ENCODE results near the gene HEY2.
A peak's percentile ranks its signal among the peaks of the same experiment; 100 is the strongest.
"Not testable (repeated sequence)": the region's sequence is repeated elsewhere in the genome, so short reads cannot be mapped to it uniquely, and the experiment has no call there.

The HEY2 gene

GRCh38 chr6:125797120-125797885, 47.9 kb downstream of the HEY2 start:
- no peak for DNase-seq

GRCh38 chr6:125797886-125798444, 48.5 kb downstream of the HEY2 start:
- no peak for DNase-seq

GRCh38 chr6:125798734-125799508, 49.5 kb downstream of the HEY2 start:
- peak; percentile 54 for DNase-seq

- DNase-seq: no peak
These were observed 53.0 kb downstream of the HEY2 start for GRCh38 chr6:125802383-125802782.

GRCh38 chr6:125802943-125803377, 53.5 kb downstream of the HEY2 start:
- no peak for DNase-seq

- DNase-seq: no peak
These were observed 54.8 kb downstream of the HEY2 start for GRCh38 chr6:125804264-125804663.

GRCh38 chr6:125804866-125805425, 55.5 kb downstream of the HEY2 start:
- not testable (repeated sequence) for DNase-seq

DNA sequence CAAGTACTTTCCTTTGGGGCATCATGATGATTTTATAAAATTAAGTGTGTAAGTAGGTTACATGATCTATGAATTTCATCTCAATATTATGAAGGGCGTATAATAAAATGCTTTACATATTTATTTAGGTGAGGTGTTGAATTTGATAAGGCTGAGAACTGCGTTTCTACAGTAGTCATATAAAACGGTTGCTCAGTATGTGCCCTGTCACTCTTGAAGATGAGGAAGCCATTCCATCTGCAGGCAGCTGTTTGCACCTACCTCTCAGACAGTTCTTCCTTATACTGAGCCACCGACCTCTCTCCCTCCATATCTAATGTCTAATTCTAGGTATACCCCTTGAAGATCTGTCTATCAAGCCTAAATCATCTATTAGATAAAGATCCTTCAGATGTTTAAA, 57.4 kb downstream of the HEY2 start:
- DNase-seq: no peak

DNA sequence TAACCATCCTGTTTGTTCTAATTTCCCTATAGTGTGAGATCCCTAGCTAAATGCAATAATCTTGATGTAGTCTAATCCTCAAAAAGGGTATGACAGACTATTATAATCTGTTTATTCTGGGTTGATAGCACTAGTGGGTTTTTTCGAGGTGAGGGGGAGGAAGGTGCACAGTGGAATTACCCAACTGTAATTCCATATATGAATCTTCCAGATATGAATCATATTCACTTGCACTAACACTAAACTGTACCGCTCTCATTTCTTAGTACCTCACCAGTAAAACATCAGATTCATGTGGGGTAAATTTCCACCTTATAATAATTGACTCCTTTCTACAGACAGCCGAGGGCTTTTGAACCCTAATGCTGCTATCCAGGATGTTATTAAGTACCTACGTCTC, 57.9 kb downstream of the HEY2 start:
- DNase-seq: no peak

GRCh38 chr6:125808060-125808459, 58.6 kb downstream of the HEY2 start:
- DNase-seq: no peak

DNA sequence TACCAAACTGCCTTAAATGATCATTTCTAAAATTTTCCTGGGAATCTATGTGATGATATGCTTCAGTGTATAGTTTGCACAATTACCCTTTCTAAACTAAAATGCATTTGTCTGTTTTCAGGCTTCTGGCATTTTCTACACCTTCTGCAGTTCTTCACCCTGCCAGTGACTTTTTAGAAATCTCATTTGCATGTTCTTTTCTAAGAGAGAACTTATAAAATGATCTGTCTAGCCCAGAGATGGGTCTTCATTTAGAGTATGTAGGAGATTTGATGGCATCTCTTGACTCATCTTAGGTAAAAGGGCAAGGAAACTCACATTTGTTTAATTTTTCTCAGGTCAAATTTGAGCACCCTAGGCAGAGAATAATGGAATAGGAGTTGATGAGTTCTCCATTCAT, 59.2 kb downstream of the HEY2 start:
- no peak for DNase-seq

GRCh38 chr6:125809570-125810170, 60.2 kb downstream of the HEY2 start:
- no peak for DNase-seq

DNA sequence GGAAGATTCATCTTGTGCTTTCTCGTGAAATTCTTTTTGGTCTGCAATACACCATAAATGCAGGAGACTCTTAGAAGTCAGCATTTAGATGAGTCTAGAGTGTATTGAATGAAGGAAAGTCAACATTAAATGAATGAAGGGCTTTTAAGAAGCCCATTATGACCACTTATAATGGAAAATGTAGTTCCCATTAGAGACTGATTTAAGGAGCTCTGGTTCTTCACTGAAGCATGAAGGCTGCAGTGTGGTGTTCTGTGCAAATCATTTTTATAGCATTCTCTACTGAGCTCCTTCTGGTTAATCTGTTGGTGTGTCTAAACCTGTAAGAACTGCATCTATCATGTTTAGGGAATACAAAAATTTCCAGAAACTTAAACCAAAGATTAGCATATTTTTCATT, 61.0 kb downstream of the HEY2 start:
- no peak for DNase-seq
